HG03460 (cell line): Measurements from ENCODE around the gene RASL12.
"Not testable (repeated sequence)": the region's sequence is repeated elsewhere in the genome, so short reads cannot be mapped to it uniquely, and the experiment has no call there.

Source experiments
- ATAC-seq: cut with Tn5 transposase; IDR thresholded peaks from one replicate; pipeline ENCODE4 v1.9.1; 2021; ENCODE audit not compliant: unreplicated experiment

RASL12 gene

GRCh38 chr15:65032801-65033537 lies 34.8 kb downstream of the RASL12 start:
- ATAC-seq: peak; percentile 38

DNA sequence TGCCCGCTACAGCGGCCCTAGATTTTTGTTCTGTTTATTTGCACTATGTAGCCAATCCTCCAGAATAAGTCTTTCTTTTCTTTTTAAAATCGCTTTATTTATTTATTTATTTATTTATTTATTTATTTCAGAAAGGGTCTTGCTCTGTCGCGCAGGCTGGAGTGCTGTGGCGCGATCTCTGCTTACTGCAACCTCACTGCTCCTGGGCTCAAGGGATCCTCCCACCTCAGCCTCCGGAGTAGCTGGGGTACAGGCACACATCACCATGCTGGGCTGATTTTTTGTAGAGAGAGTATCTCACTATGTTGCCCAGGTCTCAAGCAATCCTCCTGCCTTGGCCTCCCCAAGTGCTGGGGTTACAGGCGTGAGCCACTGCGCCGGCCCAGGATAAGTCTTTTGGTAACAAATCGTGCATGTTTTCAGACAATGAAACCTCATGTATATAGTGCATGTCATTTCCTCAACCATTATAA lies 38.0 kb downstream of the RASL12 start:
- no peak for ATAC-seq

GRCh38 chr15:65028921-65029735 lies 38.7 kb downstream of the RASL12 start, which contains the start of gene MTFMT:
Gene MTFMT (minus strand): TSS chr15:65029639. CDS start chr15:65029613, 26 bp downstream.
- peak; percentile 56 for ATAC-seq

- no peak for ATAC-seq
These were observed 39.5 kb downstream of the RASL12 start for GRCh38 chr15:65028338-65028737.

GRCh38 chr15:65027593-65027992 lies 40.2 kb downstream of the RASL12 start:
- ATAC-seq: no peak

DNA sequence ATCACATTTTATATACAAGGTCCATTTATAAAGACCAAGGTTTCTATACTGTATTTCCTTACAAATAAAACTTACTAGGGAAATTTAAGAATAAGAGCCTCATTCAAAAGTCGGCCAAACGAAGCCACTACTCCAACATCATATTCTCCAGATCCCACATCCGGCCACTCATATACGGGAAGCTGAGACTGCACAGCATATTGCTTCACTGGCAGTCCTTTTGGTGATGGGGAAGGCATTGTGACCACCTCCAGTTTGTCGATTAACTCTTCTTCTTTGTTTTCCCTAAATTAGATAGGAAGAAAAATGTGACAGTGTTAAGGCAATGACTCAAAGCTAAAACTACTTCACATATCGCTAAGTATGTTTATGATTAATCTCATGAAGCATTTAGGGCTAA lies 41.0 kb downstream of the RASL12 start:
- no peak for ATAC-seq

DNA sequence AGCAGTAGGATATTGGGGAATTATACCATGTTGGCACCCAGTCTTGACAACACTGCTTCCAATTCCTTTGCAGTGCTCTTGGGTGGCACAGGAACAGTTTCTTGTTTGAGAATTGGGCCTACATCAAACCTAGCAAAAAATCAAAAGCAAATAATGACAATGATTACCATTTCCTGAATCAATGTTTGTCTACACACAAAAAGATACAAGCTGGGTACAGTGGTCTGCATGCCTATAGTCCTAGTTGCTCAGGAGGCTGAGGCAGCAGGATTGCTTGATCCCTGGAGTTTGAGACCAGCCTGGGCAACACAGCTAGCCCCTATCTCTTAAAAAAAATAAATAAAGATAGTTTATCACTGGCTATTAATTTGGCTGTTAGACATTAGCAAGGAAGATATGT lies 46.3 kb downstream of the RASL12 start:
- ATAC-seq: no peak

DNA sequence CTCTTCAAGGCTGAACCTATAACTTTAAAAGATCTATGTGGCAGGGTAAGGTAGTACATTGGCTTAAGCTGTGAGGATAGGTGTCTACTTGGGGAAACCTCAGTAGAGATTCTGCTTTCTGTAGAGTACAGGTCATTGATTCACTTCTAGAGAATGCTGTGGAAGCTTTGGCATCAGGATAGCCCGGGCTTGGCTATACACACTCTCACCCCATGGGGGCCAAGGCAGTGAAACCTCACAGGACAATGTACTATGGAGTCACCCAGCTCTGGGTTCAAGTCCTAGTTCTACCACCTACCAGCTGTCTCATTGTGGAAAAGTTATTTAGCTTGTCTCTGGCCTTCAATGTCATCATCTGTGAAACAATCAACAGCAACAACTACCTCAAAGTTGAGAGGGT lies 47.4 kb downstream of the RASL12 start:
- no peak for ATAC-seq

DNA sequence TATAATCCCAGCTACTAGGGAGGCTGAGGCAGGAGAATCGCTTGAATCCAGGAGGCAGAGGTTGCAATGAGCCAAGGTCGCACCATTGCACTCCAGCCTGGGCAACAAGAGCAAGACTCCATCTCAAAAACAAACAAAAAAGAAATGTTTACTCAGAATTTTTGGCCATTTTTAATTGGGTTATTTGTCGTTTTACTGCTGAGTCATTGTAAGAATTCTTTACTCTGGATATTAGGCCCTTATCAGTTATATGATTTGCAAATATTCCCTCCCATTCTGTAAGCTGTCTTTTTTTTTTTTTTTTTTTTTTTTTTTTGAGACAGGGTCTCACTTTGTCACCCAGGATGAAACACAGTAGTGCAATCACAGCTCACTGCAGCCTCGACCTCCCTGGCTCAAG lies 56.6 kb downstream of the RASL12 start:
- ATAC-seq: not testable (repeated sequence)

DNA sequence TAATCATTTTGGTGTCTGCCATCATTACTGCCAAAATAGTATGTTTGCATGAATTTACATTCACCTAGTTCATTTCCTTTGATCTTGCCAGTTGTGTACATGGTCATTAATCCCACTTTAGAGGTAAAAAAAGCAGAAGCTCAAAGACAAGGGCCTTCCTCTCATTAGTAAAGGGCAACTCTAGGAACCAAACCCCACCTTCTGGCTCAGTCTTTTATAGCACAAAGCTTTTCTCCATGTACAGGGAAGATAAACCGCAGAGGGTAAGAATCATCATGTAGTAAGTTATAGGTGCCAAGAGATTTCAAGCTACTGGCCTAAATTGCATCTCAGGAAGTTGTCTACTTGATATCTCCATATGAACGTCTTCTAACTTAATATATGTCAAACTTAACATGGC lies 58.8 kb downstream of the RASL12 start:
- ATAC-seq: no peak

DNA sequence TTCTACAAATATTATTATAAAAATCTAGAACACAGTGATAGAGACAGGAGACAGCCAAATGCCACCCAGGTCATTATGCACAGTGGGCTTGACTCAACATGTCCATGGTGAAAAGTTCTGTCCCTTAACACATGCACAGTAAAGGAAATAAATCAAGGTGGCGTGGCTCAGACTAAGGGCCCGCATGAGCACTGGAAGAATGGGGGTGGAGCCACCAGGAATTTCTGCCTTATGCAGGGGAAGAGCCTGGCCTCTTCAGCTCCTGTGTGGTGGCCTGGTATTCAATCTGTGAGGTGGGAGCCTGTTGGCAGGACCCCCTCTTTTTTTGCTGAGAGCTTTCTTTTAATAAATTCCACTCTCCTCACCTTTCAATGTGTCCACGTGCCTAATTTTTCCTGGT lies 60.9 kb downstream of the RASL12 start:
- no peak for ATAC-seq

DNA sequence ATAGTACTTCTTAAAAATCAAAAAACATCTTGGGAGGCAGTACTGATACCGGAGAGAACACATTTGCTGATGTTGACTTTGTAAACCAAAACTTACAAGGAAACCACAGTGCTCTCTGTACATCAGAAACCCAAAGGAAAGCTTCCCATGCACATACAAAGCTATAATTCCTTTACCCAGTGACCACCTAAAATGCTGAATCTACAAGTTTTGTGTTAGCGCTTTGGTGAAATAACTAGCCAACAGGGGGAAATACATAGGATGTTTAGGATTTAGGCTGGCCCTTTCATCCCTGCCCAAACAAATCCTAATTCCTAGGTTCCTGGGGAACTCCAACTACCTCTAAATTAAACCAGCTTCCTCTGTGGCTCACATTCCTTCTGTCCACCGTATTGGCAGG lies 62.8 kb downstream of the RASL12 start:
- no peak for ATAC-seq
